Measurements from ENCODE around the gene NAGPA.

The NAGPA gene

DNA sequence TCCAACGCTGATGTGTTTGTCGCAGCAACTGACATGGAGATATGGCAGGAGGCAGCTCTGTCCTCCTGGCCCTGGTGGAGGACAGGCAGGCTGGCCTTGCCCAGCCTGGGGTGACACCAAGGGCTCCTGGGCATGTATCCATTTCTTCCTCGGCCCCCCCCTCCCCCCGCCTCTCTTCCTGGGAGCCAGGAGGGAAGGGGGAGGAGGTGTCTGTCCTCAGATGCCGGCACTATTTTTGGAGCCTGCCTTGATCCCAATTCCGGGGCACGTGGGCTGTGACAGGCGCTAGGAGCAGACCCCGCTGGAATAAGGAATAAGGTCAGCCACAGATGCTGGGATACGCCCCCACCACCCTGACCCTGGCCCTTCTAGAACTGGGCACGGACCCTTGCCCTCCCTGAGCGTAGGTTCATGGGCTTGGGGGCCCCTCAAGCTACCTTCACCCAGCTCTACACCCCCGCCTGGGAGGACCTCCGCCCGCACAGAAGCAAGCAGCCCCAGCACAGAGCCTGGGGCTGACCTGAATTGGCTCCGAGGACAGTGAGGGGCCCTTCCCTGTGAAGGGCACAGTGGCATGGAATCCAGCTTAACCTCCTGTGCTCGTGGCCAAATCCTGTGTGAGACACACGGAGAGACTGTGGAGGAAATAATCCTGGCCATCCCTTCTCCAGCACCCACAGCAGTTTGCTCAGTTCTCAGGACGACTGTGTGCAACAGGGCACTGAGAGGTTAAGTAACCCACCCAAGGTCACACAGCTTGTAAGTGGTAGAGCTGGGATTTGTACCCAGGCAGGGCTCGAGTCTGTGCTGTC is 51.5 kb downstream of the NAGPA start:
- TF ChIP-seq HDGF (IDR thresholded peaks at IDR 0.05; ENCODE audit: borderline replicate concordance): no peak
- TF ChIP-seq CTBP1 (IDR thresholded peaks at IDR 0.05; ENCODE audit: borderline replicate concordance): no peak
- TF ChIP-seq ELF4 (IDR thresholded peaks at IDR 0.05): no peak
- no peak for TF ChIP-seq L3MBTL2 (conservative IDR thresholded peaks at IDR 0.05)
- no peak for TF ChIP-seq SUZ12 (IDR thresholded peaks at IDR 0.05)
- TF ChIP-seq FOXK2 (IDR thresholded peaks at IDR 0.05): no peak
- TF ChIP-seq BHLHE40 (IDR thresholded peaks at IDR 0.05; ENCODE audit: borderline replicate concordance): no peak
- TF ChIP-seq, protein P1, sequence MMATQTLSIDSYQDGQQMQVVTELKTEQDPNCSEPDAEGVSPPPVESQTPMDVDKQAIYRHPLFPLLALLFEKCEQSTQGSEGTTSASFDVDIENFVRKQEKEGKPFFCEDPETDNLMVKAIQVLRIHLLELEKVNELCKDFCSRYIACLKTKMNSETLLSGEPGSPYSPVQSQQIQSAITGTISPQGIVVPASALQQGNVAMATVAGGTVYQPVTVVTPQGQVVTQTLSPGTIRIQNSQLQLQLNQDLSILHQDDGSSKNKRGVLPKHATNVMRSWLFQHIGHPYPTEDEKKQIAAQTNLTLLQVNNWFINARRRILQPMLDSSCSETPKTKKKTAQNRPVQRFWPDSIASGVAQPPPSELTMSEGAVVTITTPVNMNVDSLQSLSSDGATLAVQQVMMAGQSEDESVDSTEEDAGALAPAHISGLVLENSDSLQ (IDR thresholded peaks at IDR 0.05): no peak
- TF ChIP-seq FOXA1 (IDR thresholded peaks at IDR 0.05): no peak
- no peak for TF ChIP-seq LEF1 (IDR thresholded peaks at IDR 0.05; ENCODE audit: borderline replicate concordance)
- TF ChIP-seq FOXM1 (IDR thresholded peaks at IDR 0.05; ENCODE audit: borderline replicate concordance): no peak
- TF ChIP-seq ZNF384 (IDR thresholded peaks at IDR 0.05): no peak
- TF ChIP-seq NFRKB (IDR thresholded peaks at IDR 0.05): no peak
- ChIA-PET CTCF (no interaction called here), POLR2A (no interaction called here)
- no peak for DNase-seq (ENCODE audit: extremely low spot score)

DNA sequence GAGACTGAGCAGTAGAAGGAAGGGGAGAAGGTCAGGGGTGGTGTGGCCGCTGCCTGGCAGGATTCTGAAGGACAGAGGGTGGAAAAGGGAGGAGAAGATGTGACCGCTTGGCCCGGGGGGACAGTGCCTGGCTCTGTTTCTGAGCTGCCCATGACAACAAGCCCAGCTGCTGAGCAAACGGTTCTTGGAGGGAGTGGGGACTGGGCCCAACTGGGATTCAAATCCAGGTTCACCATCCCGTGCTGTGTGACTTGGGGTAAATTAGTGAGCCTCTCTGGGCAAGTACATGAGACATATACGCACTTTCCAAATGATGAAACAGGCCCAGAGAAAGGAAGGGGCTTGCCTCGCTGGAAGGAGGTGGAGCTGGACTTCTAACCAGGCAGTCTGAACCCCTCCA is 52.3 kb downstream of the NAGPA start:
- CTCF ChIA-PET: no interaction called here
- POLR2A ChIA-PET: no interaction called here
- DNase-seq (ENCODE audit: extremely low spot score): no peak
- TF ChIP-seq FOXK2 (IDR thresholded peaks at IDR 0.05): no peak
- TF ChIP-seq FOXM1 (IDR thresholded peaks at IDR 0.05; ENCODE audit: borderline replicate concordance): no peak
- TF ChIP-seq HDGF (IDR thresholded peaks at IDR 0.05; ENCODE audit: borderline replicate concordance): no peak
- no peak for TF ChIP-seq LEF1 (IDR thresholded peaks at IDR 0.05; ENCODE audit: borderline replicate concordance)
- no peak for TF ChIP-seq ZNF384 (IDR thresholded peaks at IDR 0.05)
- no peak for TF ChIP-seq NFRKB (IDR thresholded peaks at IDR 0.05)
- TF ChIP-seq FOXA1 (IDR thresholded peaks at IDR 0.05): no peak
- TF ChIP-seq, protein P1 (IDR thresholded peaks at IDR 0.05): no peak
- no peak for TF ChIP-seq CTBP1 (IDR thresholded peaks at IDR 0.05; ENCODE audit: borderline replicate concordance)

DNA sequence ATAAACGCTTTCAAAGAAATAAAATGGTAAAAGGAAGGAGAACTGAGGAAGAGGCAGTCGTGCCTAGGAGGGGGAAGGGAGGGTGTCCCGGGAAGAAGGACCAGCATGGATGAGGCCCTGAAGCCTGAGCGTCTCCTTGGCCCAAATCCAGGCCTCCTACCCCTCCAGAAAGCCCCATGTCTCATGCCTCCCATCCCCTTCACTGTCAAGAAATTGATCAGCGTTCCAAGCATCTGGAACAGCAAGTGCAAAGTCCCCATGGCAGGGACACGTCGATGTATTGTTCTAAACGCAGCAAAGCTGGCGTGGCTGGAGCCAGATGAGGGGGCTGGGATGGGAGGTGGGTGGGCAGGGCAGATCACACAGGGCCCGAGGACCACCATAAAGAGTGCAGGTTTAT is 53.0 kb downstream of the NAGPA start:
- DNase-seq (ENCODE audit: extremely low spot score): no peak
- POLR2A ChIA-PET: no interaction called here
- CTCF ChIA-PET: no interaction called here
- TF ChIP-seq LEF1 (IDR thresholded peaks at IDR 0.05; ENCODE audit: borderline replicate concordance): no peak
- no peak for TF ChIP-seq SP1 (IDR thresholded peaks at IDR 0.05)
- TF ChIP-seq SUZ12 (IDR thresholded peaks at IDR 0.05): no peak
- no peak for TF ChIP-seq ELF4 (IDR thresholded peaks at IDR 0.05)
- TF ChIP-seq FOXA1 (IDR thresholded peaks at IDR 0.05): no peak
- TF ChIP-seq ARNT (IDR thresholded peaks at IDR 0.05): no peak
- TF ChIP-seq FOXM1 (IDR thresholded peaks at IDR 0.05; ENCODE audit: borderline replicate concordance): no peak
- TF ChIP-seq, protein P1 (IDR thresholded peaks at IDR 0.05): no peak
- no peak for TF ChIP-seq ZNF384 (IDR thresholded peaks at IDR 0.05)
- TF ChIP-seq HDGF (IDR thresholded peaks at IDR 0.05; ENCODE audit: borderline replicate concordance): no peak
- no peak for TF ChIP-seq NFRKB (IDR thresholded peaks at IDR 0.05)
- TF ChIP-seq CTBP1 (IDR thresholded peaks at IDR 0.05; ENCODE audit: borderline replicate concordance): no peak
- TF ChIP-seq FOXK2 (IDR thresholded peaks at IDR 0.05): no peak
- TF ChIP-seq L3MBTL2 (conservative IDR thresholded peaks at IDR 0.05): no peak

DNA sequence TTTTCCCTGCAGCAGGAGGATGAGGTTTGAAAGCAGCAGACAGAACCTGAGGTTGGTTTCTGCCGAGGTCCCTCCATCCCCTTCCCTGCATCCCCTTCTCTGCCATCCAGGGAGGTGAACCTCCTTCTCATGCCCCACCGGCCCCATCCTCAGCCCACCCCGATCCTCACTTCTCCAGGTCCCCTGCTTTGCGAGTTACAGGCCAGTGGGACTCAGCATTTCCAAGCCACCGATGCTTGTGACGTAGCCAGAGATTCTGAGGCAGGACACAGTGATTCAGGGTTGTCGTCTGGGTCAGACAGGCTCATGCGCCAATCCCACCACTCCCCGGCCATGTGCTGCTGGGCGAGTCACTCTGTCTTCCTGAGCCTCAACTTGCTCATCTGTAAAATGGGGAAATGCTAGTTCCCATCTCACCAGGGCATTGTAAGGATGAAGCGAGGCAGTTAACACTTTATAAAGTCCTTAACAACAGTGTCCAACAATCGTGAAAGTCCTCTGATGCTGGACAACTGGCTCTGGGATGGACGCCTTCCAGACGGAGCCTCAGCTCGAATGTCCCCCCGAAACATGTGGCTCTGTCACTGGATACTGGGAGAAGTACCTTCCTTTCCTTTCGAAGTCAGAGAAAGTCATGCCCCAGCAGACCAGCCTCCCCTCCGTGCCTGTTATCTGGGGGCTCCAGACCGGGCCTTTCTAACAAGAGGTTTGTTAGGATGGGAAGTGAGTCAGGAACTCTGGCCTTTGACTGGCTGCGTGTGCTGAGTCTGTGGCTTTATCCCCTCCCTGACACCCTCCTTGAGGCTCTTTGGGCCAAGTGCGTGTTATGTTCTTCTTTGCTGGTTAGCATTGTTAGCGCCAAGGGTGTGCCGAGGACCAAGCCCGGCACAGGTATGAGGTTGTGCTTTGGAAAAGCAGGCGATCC is 53.7 kb downstream of the NAGPA start:
- ChIA-PET POLR2A (no interaction called here), CTCF (no interaction called here)
- DNase-seq (ENCODE audit: extremely low spot score): no peak
- no peak for TF ChIP-seq ARNT (IDR thresholded peaks at IDR 0.05)
- TF ChIP-seq ELF4 (IDR thresholded peaks at IDR 0.05): no peak
- TF ChIP-seq FOXK2 (IDR thresholded peaks at IDR 0.05): no peak
- TF ChIP-seq, protein P1 (IDR thresholded peaks at IDR 0.05): no peak
- TF ChIP-seq TARDBP (IDR thresholded peaks at IDR 0.05): no peak
- TF ChIP-seq LEF1 (IDR thresholded peaks at IDR 0.05; ENCODE audit: borderline replicate concordance): no peak
- no peak for TF ChIP-seq HDGF (IDR thresholded peaks at IDR 0.05; ENCODE audit: borderline replicate concordance)
- no peak for TF ChIP-seq SUZ12 (IDR thresholded peaks at IDR 0.05)
- TF ChIP-seq CTBP1 (IDR thresholded peaks at IDR 0.05; ENCODE audit: borderline replicate concordance): no peak
- no peak for TF ChIP-seq L3MBTL2 (conservative IDR thresholded peaks at IDR 0.05)
- no peak for TF ChIP-seq SP1 (IDR thresholded peaks at IDR 0.05)
- no peak for TF ChIP-seq BHLHE40 (IDR thresholded peaks at IDR 0.05; ENCODE audit: borderline replicate concordance)
- TF ChIP-seq ZNF384 (IDR thresholded peaks at IDR 0.05): no peak
- TF ChIP-seq NFRKB (IDR thresholded peaks at IDR 0.05): no peak
- no peak for TF ChIP-seq FOXM1 (IDR thresholded peaks at IDR 0.05; ENCODE audit: borderline replicate concordance)
- no peak for TF ChIP-seq FOXA1 (IDR thresholded peaks at IDR 0.05)

DNA sequence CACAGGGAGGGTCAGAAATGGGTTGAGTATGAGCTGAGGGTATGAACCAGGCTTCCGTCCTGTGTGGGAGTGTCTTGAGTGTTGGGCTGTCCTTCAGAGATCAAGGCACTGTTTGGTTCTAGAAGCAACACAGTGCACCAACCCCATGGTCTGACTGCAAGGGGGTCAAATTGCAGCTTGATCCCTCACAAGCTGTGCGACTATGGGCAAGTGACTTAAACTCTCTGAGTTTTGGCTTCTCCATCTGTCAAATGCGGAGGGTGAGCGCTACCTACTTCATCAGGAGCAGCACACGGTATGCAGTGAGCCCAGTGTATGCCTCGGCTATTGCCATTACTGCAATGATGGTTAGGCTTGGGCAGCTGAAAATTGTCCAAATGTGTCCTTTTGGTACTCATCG is 54.6 kb downstream of the NAGPA start:
- CTCF ChIA-PET: no interaction called here
- TF ChIP-seq SP1 (IDR thresholded peaks at IDR 0.05): no peak
- DNase-seq (ENCODE audit: extremely low spot score): no peak
- POLR2A ChIA-PET: no interaction called here
